Measurements from ENCODE around the gene CELSR3.

GRCh38 chr3:48636149-48636655 is 26.5 kb downstream of the CELSR3 start:
- TF ChIP-seq YY1 (IDR thresholded peaks at IDR 0.05; ENCODE audit: insufficient read depth, insufficient read length) (no peak), SUZ12 (IDR thresholded peaks at IDR 0.05; ENCODE audit: extremely low read depth, insufficient read depth, insufficient read length) (no peak), ZNF274 (IDR thresholded peaks at IDR 0.05; ENCODE audit: low read depth, low read length) (no peak)

Data from NT2/D1 (cell line).